Caco-2 (cell line): ENCODE results near the gene CENPM. TPM values are rescaled to one million over a fixed set of nuclear protein-coding genes. Genes with fewer than 3 reads are reported as not detected.

Experiments used
- BruUV-seq: library from RNA; stranded (reverse); fragments of 400-500 nt; replicated peaks from 2 replicates; lab custom pipeline; 2021; lab: Mats Ljungman, UMichigan
- CTCF ChIA-PET: fragments of 300-600 bp; sonication (Branson Sonifier 250); formaldehyde crosslinking; loops from one replicate; lab custom pipeline; 2022; ENCODE audit warnings: antibody characterized with exemption; lab: Charles Lee
- POLR2A ChIA-PET: fragments of 300-600 bp; sonication (Branson Sonifier 250); formaldehyde crosslinking; loops from one replicate; lab custom pipeline; 2022; ENCODE audit warnings: antibody characterized with exemption; lab: Charles Lee
- DNase-seq, 2 experiments: peaks; one replicate each; pipeline versions ENCODE4 v3.0.0 to v3.0.0-alpha.2; 2020 to 2022
- H3K27me3 ChIP-seq: replicated peaks from 2 replicates; pipeline ENCODE4 v1.6.0; 2011; ENCODE audit warnings: low read length; ENCODE audit not compliant: control insufficient read depth, insufficient read depth
- H3K36me3 ChIP-seq: 2 replicates; pipeline ENCODE4 v1.5.1; 2011; ENCODE audit warnings: low read length; ENCODE audit not compliant: control insufficient read depth, insufficient read depth
- H3K4me1 ChIP-seq: fragments of 250-450 bp; sonication (Bioruptor Pico); 2 replicates; pipeline ENCODE4 v1.5.1; 2020; ENCODE audit warnings: mild to moderate bottlenecking
- H3K4me3 ChIP-seq: 2 replicates; pipeline ENCODE4 v1.5.1; 2011; ENCODE audit warnings: low read depth, mild to moderate bottlenecking, control low read depth, low read length
- H3K9me3 ChIP-seq: fragments of 250-450 bp; sonication (Bioruptor Pico); 2 replicates; pipeline ENCODE4 v1.5.1; 2020; ENCODE audit warnings: mild to moderate bottlenecking, moderate library complexity
- H3K27ac Mint-ChIP-seq: one replicate; pipeline ENCODE4 v1.8.0; 2022; ENCODE audit warnings: mixed read lengths; ENCODE audit not compliant: unreplicated experiment
- H3K27me3 Mint-ChIP-seq: one replicate; pipeline ENCODE4 v1.8.0; 2022; ENCODE audit warnings: mixed read lengths; ENCODE audit not compliant: insufficient read depth, unreplicated experiment
- H3K36me3 Mint-ChIP-seq: one replicate; pipeline ENCODE4 v1.8.0; 2022; ENCODE audit warnings: mild to moderate bottlenecking, mixed read lengths; ENCODE audit not compliant: insufficient read depth, unreplicated experiment
- H3K4me1 Mint-ChIP-seq: one replicate; pipeline ENCODE4 v1.8.0; 2022; ENCODE audit warnings: low read depth, mixed read lengths; ENCODE audit not compliant: unreplicated experiment
- H3K4me3 Mint-ChIP-seq: one replicate; pipeline ENCODE4 v1.8.0; 2022; ENCODE audit warnings: mild to moderate bottlenecking, moderate library complexity, mixed read lengths; ENCODE audit not compliant: unreplicated experiment
- H3K9me3 Mint-ChIP-seq: one replicate; pipeline ENCODE4 v1.8.0; 2022; ENCODE audit warnings: mixed read lengths; ENCODE audit not compliant: unreplicated experiment
- CTCF ChIP-seq, 2 experiments: fragments of 200-600 bp in 1 of 2; IDR thresholded peaks; 1 replicate in 1 of 2; 2 replicates in 1 of 2; pipeline versions ENCODE4 v1.5.1 to v1.8.0; 2011 to 2022; ENCODE audit warnings: antibody characterized with exemption in 1 of 2, control low read depth in 1 of 2, inconsistent platforms in 1 of 2, low read depth in 1 of 2, low read length in 1 of 2, mild to moderate bottlenecking in 1 of 2, moderate library complexity in 1 of 2; ENCODE audit not compliant: insufficient read depth in 1 of 2, severe bottlenecking in 1 of 2, unreplicated experiment in 1 of 2
- intact Hi-C: fragments of 100-400 bp; cut with micrococcal nuclease; formaldehyde crosslinking; loops from one replicate; pipeline ENCODE4 v1.10.0; 2022; ENCODE audit not compliant: unreplicated experiment
- total RNA-seq: library from RNA; stranded (reverse); gene quantifications from 2 replicates; pipeline ENCODE4 v1.2.3, GENCODE V29; 2022

CENPM gene
- total RNA-seq, 1 experiment from 2014 or later = 46.4 TPM

GRCh38 chr22:41966607-41967240 lies 19.8 kb upstream of the CENPM start:
- ChIA-PET CTCF (interaction anchor here (0.8 kb wide), 1 partner anchor 20 kb away, joined by 4 read pairs; the partner anchor contains the start of gene CENPM), POLR2A (interaction anchor here (0.5 kb wide), 1 partner anchor 179 kb away, joined by 3 read pairs; no protein-coding TSS in a partner anchor)
- BruUV-seq = no TSS peak
- intact Hi-C loops = loop anchor here (1.0 to 5.0 kb wide), 4 partner anchors 106 to 151 kb away; partner anchors contain the start of genes NAGA, NDUFA6 and PHETA2
- H3K36me3 Mint-ChIP-seq = no peaks in the 10 kb centered on the region
- peak; percentile 48 to 54 for DNase-seq
- Histone ChIP-seq H3K4me1 (no peaks in the 10 kb centered on the region), H3K9me3 (no peaks in the 10 kb centered on the region), H3K4me3 (no peak overlapping the region), H3K27me3 (no peaks in the 10 kb centered on the region), H3K36me3 (no peaks in the 10 kb centered on the region)
- TF ChIP-seq CTCF (IDR thresholded peaks at IDR 0.05; ENCODE audit: insufficient read depth in 1 of 2, low read depth in 1 of 2, low read length in 1 of 2, severe bottlenecking in 1 of 2, unreplicated experiment in 1 of 2) = peak in 1 of 2 experiments; percentile 41
- no peaks in the 10 kb centered on the region for H3K9me3 Mint-ChIP-seq
- H3K27ac Mint-ChIP-seq = no peak overlapping the region
- no peak overlapping the region for H3K4me3 Mint-ChIP-seq
- no peaks in the 10 kb centered on the region for H3K4me1 Mint-ChIP-seq
- H3K27me3 Mint-ChIP-seq = no peaks in the 10 kb centered on the region

- no peaks in the 10 kb centered on the region for H3K27me3 ChIP-seq
- H3K27me3 Mint-ChIP-seq = no peaks in the 10 kb centered on the region
- no peak for DNase-seq
- ChIA-PET POLR2A (no interaction called here), CTCF (interaction anchor here (0.8 kb wide), 1 partner anchor 19 kb away, joined by 4 read pairs; the partner anchor contains the start of gene CENPM)
- H3K9me3 ChIP-seq = no peaks in the 10 kb centered on the region
- no peak overlapping the region for H3K4me3 Mint-ChIP-seq
- BruUV-seq = no TSS peak
- TF ChIP-seq CTCF (IDR thresholded peaks at IDR 0.05; ENCODE audit: insufficient read depth in 1 of 2, low read depth in 1 of 2, low read length in 1 of 2, severe bottlenecking in 1 of 2, unreplicated experiment in 1 of 2) = no peak
- H3K36me3 Mint-ChIP-seq = no peaks in the 10 kb centered on the region
- H3K4me1 ChIP-seq = no peaks in the 10 kb centered on the region
- intact Hi-C loops = loop anchor here (1.0 to 5.0 kb wide), 4 partner anchors 106 to 151 kb away; partner anchors contain the start of genes NAGA, NDUFA6 and PHETA2
- H3K4me3 ChIP-seq = no peak overlapping the region
- H3K36me3 ChIP-seq = no peaks in the 10 kb centered on the region
- H3K27ac Mint-ChIP-seq = no peak overlapping the region
- no peaks in the 10 kb centered on the region for H3K9me3 Mint-ChIP-seq
- H3K4me1 Mint-ChIP-seq = no peaks in the 10 kb centered on the region
Measured at GRCh38 chr22:41966225-41966606, 19.3 kb upstream of the CENPM start.

GRCh38 chr22:41964112-41964491 lies 17.1 kb upstream of the CENPM start:
- ChIA-PET POLR2A (no interaction called here), CTCF (interaction anchor here (1.2 kb wide), 1 partner anchor 149 kb away, joined by 3 read pairs; no protein-coding TSS in a partner anchor)
- no peak overlapping the region for H3K4me3 ChIP-seq
- BruUV-seq = no TSS peak
- no peaks in the 10 kb centered on the region for H3K27me3 Mint-ChIP-seq
- no peaks in the 10 kb centered on the region for H3K36me3 ChIP-seq
- no peaks in the 10 kb centered on the region for H3K4me1 ChIP-seq
- H3K9me3 ChIP-seq = no peaks in the 10 kb centered on the region
- no peak for DNase-seq
- no peak overlapping the region for H3K27ac Mint-ChIP-seq
- intact Hi-C loops = no loop called here
- H3K9me3 Mint-ChIP-seq = no peaks in the 10 kb centered on the region
- no peaks in the 10 kb centered on the region for H3K36me3 Mint-ChIP-seq
- H3K4me3 Mint-ChIP-seq = no peak overlapping the region
- no peaks in the 10 kb centered on the region for H3K27me3 ChIP-seq
- no peak for TF ChIP-seq CTCF (IDR thresholded peaks at IDR 0.05; ENCODE audit: insufficient read depth in 1 of 2, low read depth in 1 of 2, low read length in 1 of 2, severe bottlenecking in 1 of 2, unreplicated experiment in 1 of 2)
- H3K4me1 Mint-ChIP-seq = no peaks in the 10 kb centered on the region
